ENCODE results near the gene MMP28.

The MMP28 gene

DNA sequence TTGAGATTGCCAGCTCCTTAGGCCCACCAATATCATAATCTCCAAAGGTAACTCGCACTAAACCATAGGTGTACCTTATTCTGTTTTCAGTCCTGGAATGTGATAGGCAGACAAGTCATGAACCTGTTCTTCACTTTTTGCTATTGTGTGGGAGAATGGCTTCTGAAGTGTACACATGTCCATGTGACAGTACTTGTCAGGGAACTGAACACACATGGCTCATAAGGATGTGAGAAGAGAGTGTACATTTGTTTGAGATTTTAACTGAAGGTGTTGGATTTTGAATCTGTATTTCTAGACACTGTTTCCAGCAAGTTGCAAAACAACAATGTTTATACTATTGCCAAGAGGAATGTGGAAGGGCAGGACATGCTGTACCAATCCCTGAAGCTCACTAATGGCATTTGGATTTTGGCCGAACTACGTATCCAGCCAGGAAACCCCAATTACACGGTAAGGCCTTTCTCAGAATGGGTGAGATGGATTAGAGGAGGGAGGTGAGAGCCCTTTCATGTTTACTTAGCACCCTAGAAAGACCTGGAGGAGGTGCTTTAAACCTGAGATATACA lies 78.5 kb downstream of the MMP28 start:
- no peak for DNase-seq

DNA sequence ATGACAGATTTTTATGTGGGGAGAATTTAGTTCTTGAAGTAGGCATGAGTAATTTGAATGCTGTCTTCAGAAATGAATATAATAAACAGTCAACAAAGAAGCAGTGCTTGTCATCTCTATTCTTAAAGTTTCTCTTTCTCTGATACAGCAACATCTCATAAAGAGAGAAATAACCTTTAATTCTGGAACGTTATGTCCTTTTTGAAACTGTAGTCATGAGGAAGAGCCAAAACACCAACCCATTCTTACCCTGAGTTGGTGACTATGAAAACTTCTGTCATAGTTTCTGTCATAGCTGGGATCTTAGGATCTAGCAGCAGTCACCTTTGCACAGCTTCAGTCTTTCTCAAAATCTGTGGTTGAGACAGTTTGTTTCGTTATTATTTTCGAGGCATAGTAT lies 79.3 kb downstream of the MMP28 start:
- no peak for DNase-seq
